VCaP (cell line): ENCODE measurements around the gene PCED1B.
"Not testable (repeated sequence)": the region's sequence is repeated elsewhere in the genome, so short reads cannot be mapped to it uniquely, and the experiment has no call there.

Source experiments
- H3K27ac ChIP-seq: fragments of 450-650 bp; 2 replicates; pipeline ENCODE4 v1.5.1; 2017
- TF ChIP-seq, protein P1 (sequence below): fragments of 450-650 bp; conservative IDR thresholded peaks from 2 replicates; pipeline ENCODE4 v1.5.1; 2017; ENCODE audit warnings: mild to moderate bottlenecking, moderate library complexity

The PCED1B gene

GRCh38 chr12:47035484-47035883 is 43.9 kb upstream of the PCED1B start:
- TF ChIP-seq, protein P1, sequence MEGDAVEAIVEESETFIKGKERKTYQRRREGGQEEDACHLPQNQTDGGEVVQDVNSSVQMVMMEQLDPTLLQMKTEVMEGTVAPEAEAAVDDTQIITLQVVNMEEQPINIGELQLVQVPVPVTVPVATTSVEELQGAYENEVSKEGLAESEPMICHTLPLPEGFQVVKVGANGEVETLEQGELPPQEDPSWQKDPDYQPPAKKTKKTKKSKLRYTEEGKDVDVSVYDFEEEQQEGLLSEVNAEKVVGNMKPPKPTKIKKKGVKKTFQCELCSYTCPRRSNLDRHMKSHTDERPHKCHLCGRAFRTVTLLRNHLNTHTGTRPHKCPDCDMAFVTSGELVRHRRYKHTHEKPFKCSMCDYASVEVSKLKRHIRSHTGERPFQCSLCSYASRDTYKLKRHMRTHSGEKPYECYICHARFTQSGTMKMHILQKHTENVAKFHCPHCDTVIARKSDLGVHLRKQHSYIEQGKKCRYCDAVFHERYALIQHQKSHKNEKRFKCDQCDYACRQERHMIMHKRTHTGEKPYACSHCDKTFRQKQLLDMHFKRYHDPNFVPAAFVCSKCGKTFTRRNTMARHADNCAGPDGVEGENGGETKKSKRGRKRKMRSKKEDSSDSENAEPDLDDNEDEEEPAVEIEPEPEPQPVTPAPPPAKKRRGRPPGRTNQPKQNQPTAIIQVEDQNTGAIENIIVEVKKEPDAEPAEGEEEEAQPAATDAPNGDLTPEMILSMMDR, result no peak
- H3K27ac ChIP-seq, result peak overlapping the region; percentile 91; the same call in 1 of the 2 replicates

- H3K27ac ChIP-seq, result peak overlapping the region; percentile 91
These were observed 41.1 kb upstream of the PCED1B start for GRCh38 chr12:47038270-47038748.

GRCh38 chr12:47039079-47039478 is 40.3 kb upstream of the PCED1B start:
- TF ChIP-seq, protein P1, result no peak
- H3K27ac ChIP-seq, result peak overlapping the region; percentile 91

More at GRCh38 chr12:47038270-47038748, 41.1 kb upstream of the PCED1B start:
- TF ChIP-seq, protein P1, result no peak

GRCh38 chr12:47039756-47040155 is 39.7 kb upstream of the PCED1B start:
- H3K27ac ChIP-seq, result peak overlapping the region; percentile 91
- TF ChIP-seq, protein P1, result no peak

GRCh38 chr12:47041327-47041726 is 38.1 kb upstream of the PCED1B start:
- TF ChIP-seq, protein P1, result no peak
- no peak overlapping the region for H3K27ac ChIP-seq

DNA sequence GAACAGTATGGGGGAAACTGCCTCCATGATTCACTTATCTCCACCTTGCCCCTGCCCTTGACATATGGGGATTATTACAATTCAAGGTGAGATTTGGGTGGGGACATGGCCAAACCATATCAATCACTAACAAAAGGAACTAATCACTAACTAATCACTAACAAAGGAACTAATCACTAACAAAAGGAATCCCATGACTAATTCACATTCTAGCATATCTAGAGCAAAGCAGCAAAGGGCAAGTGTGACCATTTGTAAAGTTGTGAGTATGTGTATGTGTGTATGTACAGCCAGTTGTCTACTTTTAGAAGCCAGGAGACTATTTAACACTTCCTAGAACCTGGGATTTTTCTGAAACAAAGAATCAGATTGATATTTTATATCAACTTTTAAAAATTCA is 30.9 kb upstream of the PCED1B start:
- no peak overlapping the region for H3K27ac ChIP-seq
- TF ChIP-seq, protein P1, result no peak

DNA sequence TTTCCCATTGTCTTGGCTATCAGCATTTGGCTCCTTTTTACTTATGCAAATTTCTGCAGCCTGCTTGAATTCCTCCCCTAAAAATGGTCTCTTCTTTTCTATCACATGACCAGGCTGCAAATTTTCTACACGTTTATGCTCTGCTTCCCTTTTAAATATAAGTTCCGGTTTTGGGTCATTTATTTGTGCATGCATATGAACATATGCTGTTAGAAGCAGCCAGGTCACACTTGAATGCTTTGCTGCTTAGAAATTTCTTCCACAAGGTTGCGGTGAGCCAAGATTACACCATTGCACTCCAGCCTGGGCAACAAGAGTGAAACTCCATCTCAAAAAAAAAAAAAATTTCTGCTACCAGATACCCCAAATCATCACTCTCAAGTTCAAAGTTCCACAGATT is 28.1 kb upstream of the PCED1B start:
- H3K27ac ChIP-seq, result not testable (repeated sequence)

DNA sequence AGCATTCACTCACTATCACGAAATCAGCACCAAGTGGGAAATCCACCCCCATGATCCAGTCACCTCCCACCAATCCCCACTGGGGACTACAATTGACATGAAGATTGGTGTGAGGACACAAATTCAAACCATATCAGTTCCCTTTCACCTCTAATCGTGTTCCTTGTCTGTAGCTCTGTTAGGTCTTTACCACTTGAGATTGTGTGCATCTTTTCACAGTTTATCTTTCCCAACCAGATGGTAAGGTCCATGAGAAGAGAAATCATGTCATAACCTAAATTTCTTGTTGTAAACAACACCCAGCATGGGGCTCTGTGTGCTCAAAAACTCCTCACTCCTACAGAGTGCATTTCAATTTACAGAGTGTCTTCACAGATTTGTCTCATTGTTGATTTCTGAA is 27.1 kb upstream of the PCED1B start:
- TF ChIP-seq, protein P1, result no peak
- no peak overlapping the region for H3K27ac ChIP-seq
